Endothelial cell of umbilical vein (primary cell): ENCODE measurements around the gene MISP. TPM values are rescaled to one million over a fixed set of nuclear protein-coding genes. Genes with fewer than 3 reads are reported as not detected.

Experiments
- BruUV-seq: library from RNA; stranded (reverse); fragments of 400-500 nt; replicated peaks from 2 replicates; lab custom pipeline; 2021; lab: Mats Ljungman, UMichigan
- CTCF ChIA-PET: fragments of 300-600, 350-600 bp; sonication (Branson Sonifier 250); formaldehyde crosslinking; loops from one replicate; lab custom pipeline; 2021; ENCODE audit warnings: antibody characterized with exemption, inconsistent platforms; lab: Charles Lee
- POLR2A ChIA-PET: fragments of 300-600, 350-600 bp; sonication (Branson Sonifier 250); formaldehyde crosslinking; loops from one replicate; lab custom pipeline; 2021; ENCODE audit warnings: antibody characterized with exemption, inconsistent platforms; lab: Charles Lee
- DNase-seq: peaks from one replicate; pipeline ENCODE4 v3.0.0-alpha.2; 2011; ENCODE audit warnings: low read depth, low spot score
- FAIRE-seq: peaks from 2 replicates; lab custom pipeline; 2011; peaks lifted over from hg19 to GRCh38; lab: Jason Lieb, UNC
- H2AFZ ChIP-seq: 2 replicates; pipeline ENCODE4 v1.6.0; 2012; ENCODE audit warnings: low read depth, low read length, control low read depth, inconsistent platforms
- H3K27ac ChIP-seq: 2 replicates; pipeline ENCODE4 v1.5.1; 2011; ENCODE audit warnings: low read depth, mild to moderate bottlenecking, control low read depth, low read length, moderate library complexity; ENCODE audit not compliant: insufficient read depth
- H3K27me3 ChIP-seq, 2 experiments: 2 replicates each; pipeline versions ENCODE4 v1.6.0 to v1.6.1; 2011; ENCODE audit warnings: low read length in 2 of 2, mixed read lengths in 1 of 2; ENCODE audit not compliant: control insufficient read depth in 2 of 2, insufficient read depth in 2 of 2
- H3K36me3 ChIP-seq, 2 experiments: 2 replicates in 1 of 2; 3 replicates in 1 of 2; pipeline ENCODE4 v1.5.1; 2011; ENCODE audit warnings: low read length in 2 of 2, mild to moderate bottlenecking in 1 of 2, moderate library complexity in 1 of 2; ENCODE audit not compliant: control insufficient read depth in 2 of 2, insufficient read depth in 2 of 2; ENCODE audit errors: extremely low read depth in 1 of 2
- H3K4me1 ChIP-seq: 3 replicates; pipeline ENCODE4 v1.5.1; 2011; ENCODE audit warnings: mild to moderate bottlenecking, low read length; ENCODE audit not compliant: control insufficient read depth, insufficient read depth; ENCODE audit errors: extremely low read depth
- H3K4me2 ChIP-seq: 2 replicates; pipeline ENCODE4 v1.6.1; 2011; ENCODE audit warnings: low read length, control low read depth, mixed read lengths; ENCODE audit not compliant: insufficient read depth
- H3K4me3 ChIP-seq, 3 experiments: fragments of 200-600 bp in 1 of 3; sonication (generic), shearing (Covaris generic) in 1 of 3; replicated peaks in 1 of 3; 2 replicates each; pipeline ENCODE4 v1.5.1; 2011 to 2016; ENCODE audit warnings: control low read depth in 3 of 3, low read length in 3 of 3, mild to moderate bottlenecking in 2 of 3, inconsistent platforms in 1 of 3, low read depth in 1 of 3, moderate library complexity in 1 of 3; ENCODE audit not compliant: insufficient read depth in 1 of 3
- H3K79me2 ChIP-seq: 2 replicates; pipeline ENCODE4 v1.6.0; 2012; ENCODE audit warnings: low read length, inconsistent platforms; ENCODE audit not compliant: control insufficient read depth, insufficient read depth
- H3K9ac ChIP-seq: replicated peaks from 2 replicates; pipeline ENCODE3; 2011; ENCODE audit warnings: low read length, control low read depth; ENCODE audit not compliant: insufficient read depth; ENCODE audit errors: extremely low read depth
- H3K9me1 ChIP-seq: replicated peaks from 3 replicates; pipeline ENCODE4 v1.6.0; 2011; ENCODE audit warnings: mild to moderate bottlenecking, low read length; ENCODE audit not compliant: control insufficient read depth, insufficient read depth; ENCODE audit errors: extremely low read depth
- H3K9me3 ChIP-seq: replicated peaks from 2 replicates; pipeline ENCODE4 v1.5.1; 2012; ENCODE audit warnings: low read length, inconsistent platforms; ENCODE audit not compliant: control insufficient read depth, insufficient read depth
- H4K20me1 ChIP-seq: replicated peaks from 2 replicates; pipeline ENCODE3; 2011; ENCODE audit warnings: mild to moderate bottlenecking, low read length; ENCODE audit not compliant: control insufficient read depth, insufficient read depth; ENCODE audit errors: extremely low read depth
- EZH2 ChIP-seq: IDR thresholded peaks from 2 replicates; pipeline ENCODE4 v1.6.1; 2012; ENCODE audit warnings: borderline replicate concordance, low read depth, mild to moderate bottlenecking, moderate library complexity, low read length, inconsistent platforms; ENCODE audit not compliant: severe bottlenecking
- FOS ChIP-seq: IDR thresholded peaks from 2 replicates; pipeline ENCODE4 v1.6.1; 2011; ENCODE audit warnings: mild to moderate bottlenecking, low read length, moderate library complexity, borderline replicate concordance; ENCODE audit not compliant: insufficient read depth
- GATA2 ChIP-seq: IDR thresholded peaks from 2 replicates; pipeline ENCODE4 v1.7.0; 2011; ENCODE audit warnings: low read depth, mild to moderate bottlenecking, moderate library complexity, mixed read lengths, low read length; ENCODE audit not compliant: insufficient read length, insufficient read depth
- JUN ChIP-seq: IDR thresholded peaks from 2 replicates; pipeline ENCODE4 v1.6.1; 2011; ENCODE audit warnings: borderline replicate concordance, low read depth; ENCODE audit not compliant: insufficient read length, insufficient read depth
- MYC ChIP-seq: IDR thresholded peaks from one replicate; pipeline ENCODE4 v1.6.1; 2011; ENCODE audit warnings: mild to moderate bottlenecking, low read depth, low read length
- POLR2A ChIP-seq: IDR thresholded peaks from 2 replicates; pipeline ENCODE4 v1.6.1; 2012; ENCODE audit warnings: low read depth, mild to moderate bottlenecking, control low read depth, low read length
- POLR2AphosphoS5 ChIP-seq: IDR thresholded peaks from 2 replicates; pipeline ENCODE4 v1.6.1; 2012; ENCODE audit warnings: low read depth, mild to moderate bottlenecking, control low read depth, low read length, moderate library complexity; ENCODE audit not compliant: insufficient read depth
- dilution Hi-C: fragments of 300-500 bp; cut with MboI; formaldehyde crosslinking; loops from one replicate; pipeline ENCODE4 v1.15.0; 2019; ENCODE audit warnings: low sequenced_read_pairs; ENCODE audit not compliant: extremely low pct_ligation_motif_present
- intact Hi-C: fragments of 100-400 bp; cut with micrococcal nuclease; formaldehyde crosslinking; loops from one replicate; pipeline ENCODE4 v1.10.0; 2022
- polyA plus RNA-seq, 4 experiments: library from polyadenylated mRNA; depleted of rRNA in 3 of 4; stranded (reverse) in 3 of 4; unstranded in 1 of 4; fragments of >200 nt; gene quantifications; 2 replicates each; pipeline versions ENCODE4 v1.2.1 to v1.2.3, GENCODE V29; 2011 to 2012; ENCODE audit warnings: missing spikeins in 1 of 4
- total RNA-seq: library from RNA; stranded (reverse); gene quantifications from 2 replicates; pipeline ENCODE4 v1.2.3, GENCODE V29; 2021
- TF ChIP-seq, protein P1 (sequence below), 2 donors: IDR thresholded peaks; 1 replicate in 1 of 2; 2 replicates in 1 of 2; pipeline ENCODE4 v1.5.1; 2011; ENCODE audit warnings: low read length in 2 of 2, mild to moderate bottlenecking in 2 of 2, moderate library complexity in 2 of 2, control low read depth in 1 of 2, inconsistent platforms in 1 of 2, low read depth in 1 of 2; ENCODE audit not compliant: insufficient read depth in 1 of 2; ENCODE audit errors: extremely low read depth in 1 of 2
- TF ChIP-seq, protein P2 (sequence below): IDR thresholded peaks from 2 replicates; pipeline ENCODE4 v1.6.1; 2011; ENCODE audit not compliant: insufficient read depth, insufficient read length

Gene MISP
- total and polyA plus RNA-seq, 2 donors (not counting 3 experiments of a cell fraction or from before 2014, with no cell fraction given), result not detected

- BruUV-seq, result no TSS peak
- CTCF ChIA-PET, result interaction anchor here (0.5 kb wide), 1 partner anchor 26 kb away, joined by 3 read pairs; no protein-coding TSS in a partner anchor
- DNase-seq, result no peak
- Histone ChIP-seq H3K9ac (peak overlapping the region; percentile 78), H3K4me1 (peaks cover 29% of the 10 kb centered on the region), H3K79me2 (peaks cover 32% of the 10 kb centered on the region), H3K27me3 (no peaks in the 10 kb centered on the region), H3K36me3 (peaks cover 4 to 12% of the 10 kb centered on the region in 2 experiments), H2AFZ (no peak overlapping the region), H3K27ac (no peak overlapping the region), H3K9me1 (no peaks in the 10 kb centered on the region), H3K9me3 (no peaks in the 10 kb centered on the region), H3K4me3 (peak overlapping the region in 2 of 3 experiments; percentile 45 to 47), H3K4me2 (peak overlapping the region; percentile 40), H4K20me1 (no peaks in the 10 kb centered on the region)
- intact Hi-C loops (loop anchor here (10.0 kb wide), 1 partner anchor 449 kb away; the partner anchor contains the start of genes ATP5F1D and MIDN), dilution Hi-C loops (no loop called here)
- TF ChIP-seq EZH2 (no peak), POLR2AphosphoS5 (no peak), JUN (no peak), GATA2 (no peak), FOS (no peak), POLR2A (no peak), MYC (no peak)
- TF ChIP-seq, protein P1, sequence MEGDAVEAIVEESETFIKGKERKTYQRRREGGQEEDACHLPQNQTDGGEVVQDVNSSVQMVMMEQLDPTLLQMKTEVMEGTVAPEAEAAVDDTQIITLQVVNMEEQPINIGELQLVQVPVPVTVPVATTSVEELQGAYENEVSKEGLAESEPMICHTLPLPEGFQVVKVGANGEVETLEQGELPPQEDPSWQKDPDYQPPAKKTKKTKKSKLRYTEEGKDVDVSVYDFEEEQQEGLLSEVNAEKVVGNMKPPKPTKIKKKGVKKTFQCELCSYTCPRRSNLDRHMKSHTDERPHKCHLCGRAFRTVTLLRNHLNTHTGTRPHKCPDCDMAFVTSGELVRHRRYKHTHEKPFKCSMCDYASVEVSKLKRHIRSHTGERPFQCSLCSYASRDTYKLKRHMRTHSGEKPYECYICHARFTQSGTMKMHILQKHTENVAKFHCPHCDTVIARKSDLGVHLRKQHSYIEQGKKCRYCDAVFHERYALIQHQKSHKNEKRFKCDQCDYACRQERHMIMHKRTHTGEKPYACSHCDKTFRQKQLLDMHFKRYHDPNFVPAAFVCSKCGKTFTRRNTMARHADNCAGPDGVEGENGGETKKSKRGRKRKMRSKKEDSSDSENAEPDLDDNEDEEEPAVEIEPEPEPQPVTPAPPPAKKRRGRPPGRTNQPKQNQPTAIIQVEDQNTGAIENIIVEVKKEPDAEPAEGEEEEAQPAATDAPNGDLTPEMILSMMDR (IDR thresholded peaks at IDR 0.05; ENCODE audit: extremely low read depth in 1 of 2, insufficient read depth in 1 of 2, low read depth in 1 of 2, low read length in 2 of 2), result no peak
- TF ChIP-seq, protein P2, sequence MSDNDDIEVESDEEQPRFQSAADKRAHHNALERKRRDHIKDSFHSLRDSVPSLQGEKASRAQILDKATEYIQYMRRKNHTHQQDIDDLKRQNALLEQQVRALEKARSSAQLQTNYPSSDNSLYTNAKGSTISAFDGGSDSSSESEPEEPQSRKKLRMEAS, result no peak
- POLR2A ChIA-PET, result interaction anchor here (1.3 kb wide), 1 partner anchor 12 kb away, joined by 4 read pairs; no protein-coding TSS in a partner anchor
- no peak for FAIRE-seq
Observed at GRCh38 chr19:795691-796581, 45.0 kb downstream of the MISP start.
